Fibroblast of skin of back (primary cell): ENCODE measurements around the gene POFUT2. TPM values are rescaled to one million over a fixed set of nuclear protein-coding genes. Genes with fewer than 3 reads are reported as not detected.
A peak's percentile ranks its signal among the peaks of the same experiment; 100 is the strongest.

ENCODE experiments used
- DNase-seq: peaks from one replicate; pipeline ENCODE4 v3.0.0-alpha.2; 2013
- polyA plus RNA-seq, 2 experiments: library from polyadenylated mRNA; unstranded; fragments of 120-200 nt; gene quantifications; one replicate each; pipeline ENCODE4 v1.2.1, GENCODE V29; 2013; ENCODE audit not compliant: insufficient read length in 2 of 2

POFUT2 gene, protein sequence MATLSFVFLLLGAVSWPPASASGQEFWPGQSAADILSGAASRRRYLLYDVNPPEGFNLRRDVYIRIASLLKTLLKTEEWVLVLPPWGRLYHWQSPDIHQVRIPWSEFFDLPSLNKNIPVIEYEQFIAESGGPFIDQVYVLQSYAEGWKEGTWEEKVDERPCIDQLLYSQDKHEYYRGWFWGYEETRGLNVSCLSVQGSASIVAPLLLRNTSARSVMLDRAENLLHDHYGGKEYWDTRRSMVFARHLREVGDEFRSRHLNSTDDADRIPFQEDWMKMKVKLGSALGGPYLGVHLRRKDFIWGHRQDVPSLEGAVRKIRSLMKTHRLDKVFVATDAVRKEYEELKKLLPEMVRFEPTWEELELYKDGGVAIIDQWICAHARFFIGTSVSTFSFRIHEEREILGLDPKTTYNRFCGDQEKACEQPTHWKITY
- polyA plus RNA-seq (2013, experiment 1 of 2; ENCODE audit: insufficient read length): 76.3 TPM
- 77.4 TPM for polyA plus RNA-seq (2013, experiment 2 of 2; ENCODE audit: insufficient read length)

DNA sequence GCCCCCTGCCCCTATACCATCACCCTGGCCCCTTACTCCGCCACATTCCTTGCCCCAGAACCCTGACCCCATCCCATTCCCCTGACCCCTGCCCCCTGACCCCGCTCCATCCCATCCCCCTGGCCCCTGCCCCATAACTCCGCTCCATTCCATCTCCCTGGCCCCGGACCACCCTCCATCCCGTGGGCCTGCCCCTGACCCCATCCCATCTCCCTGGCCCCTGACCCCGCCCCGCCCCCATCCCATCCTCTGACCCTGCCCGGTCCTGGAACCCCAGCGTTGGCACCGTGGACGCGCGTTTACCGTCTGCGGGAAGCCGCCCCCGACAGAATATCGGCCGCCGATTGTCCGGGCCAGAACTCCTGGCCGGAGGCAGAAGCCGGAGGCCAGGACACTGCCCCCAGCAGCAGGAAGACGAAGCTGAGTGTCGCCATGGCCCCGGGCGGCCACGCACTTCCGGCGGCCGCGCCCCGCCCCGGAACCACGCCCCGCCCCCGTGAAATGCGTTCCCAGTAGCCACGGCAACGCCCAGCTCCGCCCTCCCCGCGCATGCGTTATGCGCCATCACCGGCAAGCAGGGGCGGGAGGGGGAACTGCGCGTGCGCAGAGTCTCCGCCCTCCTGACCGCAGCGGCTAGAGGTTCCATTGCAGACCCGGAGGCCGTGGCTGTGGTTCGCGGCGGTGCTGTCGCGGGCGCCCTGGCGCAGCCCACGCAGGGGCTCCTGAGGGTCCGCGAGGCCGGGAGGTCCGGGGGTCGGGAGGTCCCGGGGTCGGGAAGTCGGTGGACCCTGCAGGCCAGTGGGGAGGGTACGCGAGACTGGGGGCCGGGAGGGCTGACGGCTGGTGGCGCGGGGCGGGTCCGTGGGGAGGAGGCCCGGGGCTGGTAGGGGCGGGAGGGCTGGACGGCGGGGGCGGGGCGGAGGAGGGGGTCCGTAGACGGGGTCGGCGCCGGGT, at the start of gene POFUT2:
Gene POFUT2, minus strand, starts transcription at position 458 of the 954 bp plus-strand sequence. Its CDS starts 24 bp downstream, at position 434.
- DNase-seq: peak; percentile 91

DNA sequence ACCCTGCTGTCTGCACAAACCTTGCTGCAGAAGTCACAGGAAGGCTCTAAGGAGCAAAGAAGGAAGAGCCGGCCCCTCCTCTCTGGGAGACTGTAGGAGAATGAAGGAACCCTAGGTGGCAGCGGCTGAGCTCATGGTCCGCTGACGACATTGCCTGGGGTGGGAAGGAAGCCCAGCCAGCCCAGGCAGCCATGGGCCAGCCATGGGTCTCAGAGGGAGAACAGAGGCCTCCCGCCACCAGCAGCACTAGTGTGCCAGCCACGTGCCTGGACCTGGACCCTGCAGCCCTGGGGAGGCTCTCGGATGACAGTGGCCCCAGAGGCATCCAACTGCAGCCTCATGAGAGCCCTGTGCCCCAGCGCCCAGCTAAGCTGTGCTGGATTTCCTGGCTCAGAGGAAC, 49.2 kb upstream of the POFUT2 start:
- DNase-seq: peak; percentile 53

DNA sequence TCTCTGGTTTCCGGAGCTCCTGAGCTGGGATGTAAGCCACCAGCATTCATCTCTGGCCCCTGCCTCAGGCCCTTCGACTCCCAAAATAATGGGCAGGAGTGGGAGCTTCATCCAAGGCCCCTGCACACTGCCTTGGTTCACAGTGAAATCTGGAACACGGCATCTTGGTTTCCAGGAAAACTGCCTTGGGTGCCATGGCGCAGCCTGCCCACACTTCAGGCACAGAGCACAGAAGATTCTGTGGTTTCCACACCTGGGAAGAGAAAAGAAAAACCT, 48.8 kb upstream of the POFUT2 start:
- DNase-seq: no peak

DNA sequence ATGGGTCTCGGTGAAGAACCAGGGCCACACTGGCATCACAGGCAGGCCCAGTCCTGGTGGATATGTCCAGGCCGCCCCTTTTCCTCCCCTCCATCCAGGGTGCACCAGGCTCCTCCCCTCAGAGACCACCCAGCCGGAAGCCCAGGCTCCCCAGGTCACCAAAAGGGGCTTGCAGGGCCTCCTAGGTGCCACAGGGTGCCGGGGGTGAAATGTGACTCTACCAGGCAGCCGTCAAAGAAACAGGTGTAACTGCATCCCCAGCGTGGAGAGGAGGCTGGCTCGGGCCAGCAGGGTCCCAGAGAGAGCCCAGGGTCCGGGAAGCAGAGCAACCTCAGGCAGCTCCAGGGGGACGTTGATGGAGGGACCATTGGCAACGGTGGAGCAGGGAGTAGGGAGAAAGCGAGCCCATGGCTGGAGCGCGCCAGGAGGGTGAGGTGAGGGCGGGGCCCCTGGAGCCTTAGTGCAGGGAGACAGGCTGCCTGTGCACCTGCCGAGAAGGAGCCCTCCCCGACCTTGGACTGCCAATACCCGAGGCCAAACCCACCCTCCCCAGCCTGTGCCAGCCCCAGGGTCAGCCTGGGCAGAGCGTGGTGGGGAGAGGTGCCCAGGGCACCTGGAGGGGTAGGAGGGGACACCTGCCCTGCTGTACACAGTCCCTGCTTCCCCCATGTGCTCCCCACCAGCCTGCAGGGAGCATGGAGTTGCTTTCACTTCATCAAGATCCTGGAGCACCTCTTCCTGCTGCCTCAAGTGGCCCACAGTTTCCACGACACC, 48.3 kb upstream of the POFUT2 start:
- DNase-seq: no peak

DNA sequence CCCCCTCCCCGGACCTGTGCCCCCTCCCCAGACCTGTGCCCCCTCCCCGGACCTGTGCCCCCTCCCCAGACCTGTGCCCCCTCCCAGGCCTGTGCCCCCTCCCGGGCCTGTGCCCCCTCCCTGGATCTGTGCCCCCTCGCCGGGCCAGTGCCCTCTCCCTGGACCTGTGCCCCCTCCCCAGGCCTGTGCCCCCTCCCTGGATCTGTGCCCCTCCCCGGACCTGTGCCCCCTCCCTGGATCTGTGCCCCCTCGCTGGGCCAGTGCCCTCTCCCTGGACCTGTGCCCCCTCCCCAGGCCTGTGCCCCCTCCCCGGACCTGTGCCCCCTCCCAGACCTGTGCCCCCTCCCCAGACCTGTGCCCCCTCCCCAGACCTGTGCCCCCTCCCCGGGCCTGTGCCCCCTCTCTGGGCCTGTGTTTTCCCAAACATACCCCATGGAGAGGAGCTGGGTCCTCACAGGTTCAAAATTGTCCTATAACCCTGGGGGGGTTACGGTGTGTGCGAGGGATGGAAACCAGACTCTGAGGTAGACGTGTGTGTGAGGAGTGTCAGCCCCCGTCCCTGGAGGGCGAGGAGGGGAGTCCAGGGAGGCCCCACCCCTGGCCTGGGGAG, 47.6 kb upstream of the POFUT2 start:
- DNase-seq: no peak

DNA sequence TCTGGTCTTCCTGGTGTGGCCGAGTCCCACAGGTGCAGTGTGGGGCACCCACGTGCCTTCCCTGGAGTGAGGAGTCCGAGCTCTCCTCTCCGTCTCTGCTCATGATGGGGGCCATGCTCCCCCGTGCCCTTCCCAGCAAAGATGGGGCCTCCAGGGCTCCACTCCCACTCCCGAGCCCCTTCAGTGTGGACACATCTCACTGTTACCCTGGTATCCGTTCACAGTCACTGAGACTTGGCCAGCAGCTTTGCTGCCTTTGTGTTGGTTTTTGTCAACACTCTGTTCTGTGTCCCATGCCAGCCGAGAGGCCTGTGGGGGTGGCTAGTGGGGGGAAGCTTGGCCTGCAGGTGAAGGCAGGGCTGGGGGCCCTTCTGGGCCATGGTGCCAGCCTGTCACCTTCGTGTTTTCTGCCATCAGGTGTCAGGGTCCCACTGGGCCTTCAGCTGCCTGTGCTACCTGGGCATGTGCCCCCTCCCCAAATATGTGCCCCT, 46.9 kb upstream of the POFUT2 start:
- no peak for DNase-seq

DNA sequence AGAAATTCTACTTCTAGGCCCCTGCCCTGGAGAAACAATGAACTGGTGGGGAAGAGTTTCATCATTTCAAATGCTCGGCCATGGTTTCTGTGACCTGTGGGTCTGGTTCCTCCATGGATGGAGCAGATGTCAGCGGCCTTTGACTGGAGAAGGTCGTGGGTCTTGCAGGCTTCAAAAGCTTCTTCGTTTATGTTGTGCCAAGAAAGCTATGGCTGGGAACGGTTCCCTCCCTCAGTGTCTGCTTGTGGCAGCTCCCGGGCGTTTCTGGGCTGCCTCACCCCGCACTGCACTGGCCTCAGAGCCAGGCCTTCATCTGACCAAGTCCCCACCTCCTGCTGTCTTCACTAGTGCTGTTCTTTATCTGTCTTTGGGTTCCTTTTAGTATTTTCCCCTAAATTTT, 46.4 kb upstream of the POFUT2 start:
- no peak for DNase-seq

DNA sequence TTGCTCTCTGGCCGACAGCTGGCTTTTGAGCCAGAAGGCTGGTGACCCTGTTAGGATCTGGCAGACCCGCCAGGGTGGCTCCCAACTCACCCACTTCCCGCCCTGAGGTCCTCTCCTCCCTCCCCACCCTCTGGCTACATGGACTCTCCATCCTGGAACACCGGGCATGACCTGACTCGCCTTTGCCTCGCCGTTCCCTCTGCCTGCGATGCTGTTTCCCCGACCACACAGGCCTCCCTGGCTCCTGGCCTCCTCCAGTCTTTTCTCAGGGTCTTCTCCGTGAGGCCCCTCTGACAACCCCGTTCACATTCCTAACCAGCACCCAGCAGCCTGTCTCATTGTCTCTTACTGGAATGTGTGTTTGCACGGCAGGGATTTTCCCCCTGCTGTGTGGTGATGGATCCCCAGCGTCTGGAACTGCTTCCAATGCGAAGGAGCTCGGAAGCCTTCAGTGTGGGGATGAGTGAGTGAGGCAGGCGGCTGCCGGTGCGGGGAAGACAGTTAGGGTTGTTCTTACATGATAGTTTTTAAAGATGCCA, 46.0 kb upstream of the POFUT2 start:
- peak; percentile 74 for DNase-seq

DNA sequence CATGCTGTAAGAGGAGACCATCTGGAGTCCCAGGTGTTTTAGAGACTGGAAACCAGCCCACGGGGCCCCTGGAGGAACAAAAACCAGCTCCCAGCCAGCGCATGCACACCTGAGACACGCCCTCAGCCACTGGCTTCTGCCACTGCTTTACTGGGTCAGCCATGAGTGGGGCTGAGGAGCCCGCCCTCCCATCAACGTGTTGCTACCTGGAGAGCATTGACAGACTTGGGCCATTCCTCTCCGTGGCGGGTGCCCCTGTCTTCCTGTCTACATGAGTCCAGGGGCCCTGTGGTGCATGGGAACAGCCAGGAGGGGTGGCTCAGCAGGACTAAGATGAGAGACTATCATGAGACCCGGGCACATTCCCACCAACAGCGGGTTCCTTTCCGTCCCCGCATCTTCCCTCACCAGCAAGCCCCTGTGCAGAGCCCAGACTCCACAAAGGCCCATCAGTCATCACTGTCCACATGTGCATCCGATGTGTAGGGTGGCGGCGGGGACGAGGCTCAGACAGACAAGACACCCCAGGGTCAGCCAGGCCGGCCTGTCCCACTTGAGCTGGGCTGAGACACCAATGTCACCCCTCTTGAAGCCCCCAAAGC, 45.4 kb upstream of the POFUT2 start:
- DNase-seq: no peak

DNA sequence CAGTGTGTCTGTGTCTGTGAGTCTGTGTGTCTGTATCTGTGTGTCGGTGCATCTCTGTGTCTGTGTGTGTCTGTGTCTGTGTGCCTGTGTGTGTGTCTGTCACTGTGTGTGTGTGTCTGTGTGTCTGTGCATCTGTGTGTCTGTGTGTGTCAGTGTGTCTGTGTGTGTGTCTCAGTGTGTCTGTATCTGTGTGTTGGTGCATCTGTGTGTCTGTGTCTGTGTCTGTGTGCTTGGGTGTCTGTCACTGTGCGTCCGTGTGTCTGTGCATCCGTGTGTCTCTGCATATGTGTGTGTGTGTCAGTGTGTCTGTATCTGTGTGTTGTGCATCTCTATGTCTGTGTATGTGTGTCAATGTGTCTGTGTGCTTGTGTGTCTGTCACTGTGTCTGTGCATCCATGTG, 44.7 kb upstream of the POFUT2 start:
- no peak for DNase-seq

DNA sequence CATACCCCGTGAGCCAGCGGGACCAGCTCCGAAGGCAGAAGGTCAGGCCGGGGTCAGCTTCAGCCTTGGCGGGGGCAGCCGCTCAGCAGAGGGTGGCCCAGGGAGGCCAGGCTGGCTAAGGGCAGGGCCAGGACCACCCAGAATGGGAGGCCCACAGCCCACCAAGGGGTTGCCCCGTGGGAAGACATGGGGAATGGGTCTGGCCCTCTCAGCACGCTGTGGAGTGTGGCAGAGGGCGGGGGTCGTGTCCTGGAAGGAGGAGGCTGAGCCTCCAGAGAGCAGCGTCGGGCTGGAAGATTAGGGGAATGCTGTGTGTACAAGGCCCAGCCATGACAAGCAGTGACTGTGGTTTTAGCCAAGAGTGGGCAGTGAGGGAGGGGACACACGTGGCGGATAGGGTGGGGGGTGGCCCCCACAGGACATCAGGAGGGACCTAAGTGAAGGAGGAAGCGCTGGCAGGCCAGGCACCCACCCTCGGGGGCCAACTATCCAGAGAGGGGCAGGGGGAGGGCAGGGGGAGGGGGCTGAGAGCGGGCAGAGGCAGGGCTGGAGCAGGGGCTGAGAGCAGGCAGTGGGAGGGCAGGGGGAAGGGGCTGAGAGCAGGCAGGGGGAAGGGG, 43.9 kb upstream of the POFUT2 start:
- no peak for DNase-seq

DNA sequence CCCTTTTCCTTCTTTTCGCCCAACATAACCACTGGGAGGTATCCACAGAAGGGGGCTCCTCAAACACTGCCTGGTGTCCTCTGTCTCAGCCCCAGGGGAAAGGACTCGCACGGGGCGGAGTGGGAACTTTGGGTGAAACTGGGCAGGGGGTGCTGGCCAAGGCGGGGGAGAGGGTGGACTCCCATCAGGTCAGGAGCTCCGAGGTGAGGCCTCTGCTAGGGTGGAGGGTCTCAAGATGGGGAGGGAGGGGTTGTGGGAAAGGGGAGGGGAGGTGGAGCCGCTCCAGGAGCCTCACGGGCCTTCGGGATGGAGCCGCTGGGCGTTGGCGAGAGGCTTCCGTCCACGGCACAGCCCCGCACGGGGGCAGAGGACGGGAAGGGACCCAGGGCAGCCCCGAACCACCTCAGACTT, 43.2 kb upstream of the POFUT2 start:
- DNase-seq: no peak

DNA sequence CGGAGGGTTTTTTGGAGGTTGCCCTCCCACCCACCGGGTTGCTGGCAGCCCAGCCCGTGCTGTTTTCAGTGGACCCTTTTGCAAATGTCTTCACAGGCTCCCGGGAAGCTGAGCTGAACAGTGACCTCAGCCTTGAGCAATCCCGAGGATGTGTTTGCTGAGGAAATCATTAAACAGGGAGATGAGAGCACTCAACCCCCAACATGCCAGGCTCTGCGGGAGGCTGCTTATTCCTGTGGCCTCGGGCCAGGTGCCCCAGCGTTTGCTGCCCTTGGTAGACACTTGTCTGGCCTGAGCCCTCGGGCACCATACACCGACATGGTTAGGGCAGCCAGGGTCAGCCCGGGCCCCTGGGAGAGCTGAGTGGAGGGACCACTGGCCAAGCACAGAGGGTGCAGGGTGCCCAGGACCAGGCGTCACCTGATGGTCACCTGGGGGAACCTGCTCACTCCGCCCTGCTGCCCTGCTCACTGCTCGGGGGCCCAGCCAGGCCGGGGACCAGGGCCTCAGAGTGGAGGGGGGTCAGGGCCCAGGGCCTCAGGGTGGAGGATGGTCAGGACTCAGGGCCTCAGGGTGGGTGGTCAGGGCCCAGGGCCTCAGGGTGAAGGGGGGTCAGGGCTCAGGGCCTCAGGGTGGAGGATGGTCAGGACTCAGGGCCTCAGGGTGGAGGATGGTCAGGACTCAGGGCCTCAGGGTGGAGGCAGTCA, 42.5 kb upstream of the POFUT2 start:
- peak; percentile 93 for DNase-seq

DNA sequence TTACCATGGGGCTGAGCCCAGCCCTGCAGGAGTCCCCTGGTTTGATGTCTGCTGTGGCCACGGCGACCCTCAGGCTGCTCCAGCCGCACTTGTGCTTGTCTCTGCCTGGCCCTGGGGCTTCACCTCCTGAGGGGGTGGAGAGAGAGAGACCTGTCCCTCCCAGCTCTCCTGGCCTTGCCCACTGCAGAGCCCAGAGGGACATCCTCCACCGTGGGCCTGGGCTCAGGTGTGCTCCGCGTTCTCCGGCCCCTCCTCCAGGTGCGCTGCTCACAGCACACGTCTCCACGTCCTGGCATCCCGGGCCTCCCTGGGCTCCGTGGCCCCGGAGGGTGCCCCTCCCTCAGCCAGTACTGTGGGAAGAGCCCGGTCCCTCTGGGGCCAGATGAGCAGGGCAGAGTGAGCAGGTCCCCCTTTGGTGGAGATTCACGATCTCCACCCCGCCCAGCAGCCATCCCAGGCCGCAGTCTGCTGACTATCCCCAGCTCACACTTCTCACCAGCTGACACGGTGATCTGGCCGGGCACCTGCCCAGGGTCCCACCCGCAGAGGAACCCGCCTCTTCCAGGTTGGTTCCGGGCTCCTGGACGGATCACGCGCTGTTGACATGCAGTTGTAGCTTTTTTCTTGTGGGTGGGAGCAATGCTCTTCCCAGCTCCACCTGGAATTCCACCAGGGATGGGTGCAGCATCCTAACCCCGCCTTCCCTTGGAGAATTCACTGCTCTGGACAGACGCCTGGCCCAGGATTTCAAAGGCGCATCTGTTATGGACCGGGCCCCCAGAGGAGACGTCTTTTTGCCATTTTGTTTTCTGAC, 41.8 kb upstream of the POFUT2 start:
- DNase-seq: no peak

DNA sequence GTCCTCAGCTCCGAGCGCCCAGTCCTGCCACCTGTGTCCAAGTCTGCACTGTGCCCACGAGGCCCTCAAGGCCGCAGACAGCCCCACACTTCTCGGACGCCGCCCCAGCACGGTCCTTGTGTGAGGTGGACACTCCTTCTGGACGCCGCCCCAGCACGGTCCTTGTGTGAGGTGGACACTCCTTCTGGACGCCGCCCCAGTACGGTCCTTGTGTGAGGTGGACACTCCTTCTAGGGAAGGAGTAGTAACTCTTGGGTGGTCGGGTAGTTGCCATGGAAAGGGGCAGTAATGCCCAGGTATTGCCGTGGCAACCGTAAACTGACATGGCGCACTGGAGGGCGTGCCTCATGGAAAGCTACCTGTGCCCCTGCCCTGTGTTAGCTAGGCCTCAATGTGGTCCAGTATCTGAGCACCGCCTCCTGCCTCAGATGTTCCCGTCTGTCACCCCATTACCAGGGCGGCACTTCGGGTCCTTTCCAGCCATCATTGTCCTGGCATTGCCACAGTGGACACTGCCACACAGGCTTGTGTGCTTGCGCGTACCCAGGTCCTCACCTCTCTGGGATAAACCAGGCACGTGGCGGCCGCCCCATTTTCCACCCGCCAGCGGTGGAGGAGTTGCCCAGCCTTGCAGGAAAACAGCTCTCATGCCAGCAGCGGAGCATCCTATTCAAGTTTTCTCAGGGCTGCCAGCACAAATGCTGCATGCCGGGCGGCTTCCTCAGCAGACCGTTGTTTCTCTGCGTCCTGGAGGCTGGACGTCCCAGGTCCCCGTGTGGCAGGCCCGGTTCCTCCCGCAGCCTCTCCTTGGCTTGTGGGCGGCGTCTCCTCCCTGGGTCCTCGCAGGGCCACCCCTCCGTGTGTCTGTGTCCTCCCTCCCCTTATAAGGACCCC, 40.8 kb upstream of the POFUT2 start:
- DNase-seq: no peak

DNA sequence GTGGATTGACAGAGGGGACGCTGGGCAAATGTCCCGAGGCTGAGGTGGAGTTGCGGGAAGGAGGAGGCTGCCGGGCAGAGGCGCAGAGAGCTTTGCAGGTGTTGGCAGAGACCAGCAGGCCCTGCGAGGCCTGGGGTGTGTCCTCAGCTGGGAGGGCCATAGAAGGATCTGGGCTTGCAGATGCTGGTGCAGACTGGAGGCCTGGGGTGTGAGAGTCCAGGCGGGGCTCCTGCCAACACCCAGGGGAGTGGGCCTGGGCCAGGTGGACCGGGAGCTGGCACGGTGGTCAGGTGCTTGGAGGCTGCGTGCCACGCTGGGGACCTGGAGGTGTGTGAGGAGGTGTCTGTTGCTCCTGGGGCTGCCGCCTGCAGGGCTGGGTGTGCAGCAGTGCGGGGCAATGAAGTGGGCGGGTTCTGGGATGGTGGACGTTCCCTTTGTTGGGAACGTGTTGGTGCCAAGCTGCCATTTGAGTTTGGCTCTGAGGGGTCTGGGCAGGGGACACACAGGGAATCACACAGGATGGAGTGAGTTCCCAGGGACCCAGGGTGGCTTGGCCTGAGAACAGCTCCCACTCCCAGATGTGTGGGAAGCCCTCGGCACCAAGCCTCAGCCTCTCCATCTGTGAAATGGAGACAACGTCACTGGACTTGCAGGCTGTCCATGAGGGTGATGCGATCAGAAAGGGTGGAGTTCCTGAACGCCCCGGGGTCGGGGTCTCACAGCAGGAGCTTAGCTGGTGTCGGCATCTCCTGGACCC, 39.9 kb upstream of the POFUT2 start:
- no peak for DNase-seq

DNA sequence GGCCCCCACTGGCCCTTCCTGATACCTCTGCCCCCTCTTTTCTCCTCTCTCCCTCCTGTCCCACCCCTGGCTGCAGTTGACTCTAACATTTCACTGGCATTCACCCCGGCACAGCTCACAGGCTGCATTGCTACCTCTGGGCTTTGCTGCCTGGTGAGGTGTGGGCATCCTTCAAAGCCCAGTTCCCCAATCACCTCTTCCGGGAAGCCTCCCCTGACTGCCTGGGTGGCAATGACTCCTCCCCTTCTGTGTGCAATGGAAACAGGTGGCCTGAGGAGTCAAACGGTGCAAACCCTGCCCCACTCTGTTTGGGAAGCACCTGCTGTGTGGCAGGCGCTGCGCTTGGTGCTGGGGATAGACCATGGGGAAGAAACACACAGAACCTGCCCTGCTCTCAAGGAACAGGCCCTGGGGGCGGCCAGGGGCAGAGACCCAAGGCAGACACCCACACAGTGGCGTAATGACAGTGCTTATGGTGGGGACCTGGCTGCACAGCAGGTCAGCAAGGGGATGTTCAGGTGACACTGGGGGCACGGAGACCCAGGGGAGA, 39.3 kb upstream of the POFUT2 start:
- no peak for DNase-seq
